Smooth muscle cell (in vitro differentiated cells): ENCODE data around the gene PITPNC1. TPM values are rescaled to one million over a fixed set of nuclear protein-coding genes. Genes with fewer than 3 reads are reported as not detected.

Experiments
- DNase-seq: peaks from one replicate; lab custom pipeline; 2025; ENCODE audit not compliant: unreplicated experiment; lab: John Stamatoyannopoulos, UW
- H2AFZ ChIP-seq: fragments of 200-600 bp; sonication (generic); 2 replicates; pipeline ENCODE4 v1.6.0; 2016; ENCODE audit warnings: antibody characterized with exemption, low read depth, mild to moderate bottlenecking
- H3F3A ChIP-seq: fragments of 200-600 bp; sonication (generic); 2 replicates; pipeline ENCODE4 v1.6.0; 2017; ENCODE audit warnings: antibody characterized with exemption, low read depth
- H3K27ac ChIP-seq: fragments of 200-600 bp; sonication (generic); 2 replicates; pipeline ENCODE4 v1.5.1; 2016; ENCODE audit warnings: low read depth, mild to moderate bottlenecking
- H3K27me3 ChIP-seq: fragments of 200-600 bp; sonication (generic); 2 replicates; pipeline ENCODE4 v1.6.1; 2016; ENCODE audit warnings: low read depth, mild to moderate bottlenecking
- H3K36me3 ChIP-seq: fragments of 200-600 bp; sonication (generic); 2 replicates; pipeline ENCODE4 v1.5.1; 2016; ENCODE audit warnings: low read depth
- H3K4me1 ChIP-seq: fragments of 200-600 bp; sonication (generic); 2 replicates; pipeline ENCODE4 v1.5.1; 2016; ENCODE audit warnings: low read depth
- H3K4me2 ChIP-seq: fragments of 200-600 bp; sonication (generic); 2 replicates; pipeline ENCODE4 v1.6.0; 2016; ENCODE audit warnings: mild to moderate bottlenecking
- H3K4me3 ChIP-seq: fragments of 200-600 bp; sonication (generic); 2 replicates; pipeline ENCODE4 v1.5.1; 2016; ENCODE audit warnings: mild to moderate bottlenecking
- H3K79me2 ChIP-seq: fragments of 200-600 bp; sonication (generic); 2 replicates; pipeline ENCODE4 v1.6.0; 2016; ENCODE audit warnings: low read depth, mild to moderate bottlenecking
- H3K9ac ChIP-seq: fragments of 200-600 bp; sonication (generic); 2 replicates; pipeline ENCODE4 v1.6.0; 2016; ENCODE audit warnings: low read depth
- H3K9me3 ChIP-seq: fragments of 200-600 bp; sonication (generic); replicated peaks from 2 replicates; pipeline ENCODE4 v1.5.1; 2016; ENCODE audit warnings: low read depth
- H4K20me1 ChIP-seq: fragments of 200-600 bp; sonication (generic); 2 replicates; pipeline ENCODE4 v1.6.0; 2016; ENCODE audit warnings: low read depth
- CTCF ChIP-seq: fragments of 200-600 bp; sonication (generic); IDR thresholded peaks from 2 replicates; pipeline ENCODE4 v1.5.1; 2017; ENCODE audit warnings: borderline replicate concordance, mild to moderate bottlenecking, antibody characterized with exemption; ENCODE audit not compliant: insufficient read depth, poor library complexity, severe bottlenecking
- WGBS: methylation state at CpG from one replicate; pipeline ENCODE4 v1.1.7; 2016; ENCODE audit warnings: low lambda C conversion rate; 5-methylcytosine and 5-hydroxymethylcytosine counted together
- polyA plus RNA-seq: library from polyadenylated mRNA; unstranded; fragments of >200 nt; fragmentation: Nextera tagmentation; extraction: Ambion mirVana; gene quantifications from 2 replicates; pipeline ENCODE4 v1.2.1, GENCODE V29; 2016
- total RNA-seq: library from RNA; depleted of rRNA; stranded (reverse); fragments of >200 nt; gene quantifications from 2 replicates; pipeline ENCODE4 v1.2.3, GENCODE V29; 2014

PITPNC1 gene
- total and polyA plus RNA-seq, 2 experiments from 2014 or later: 9.6 to 12.5 TPM

- H3K4me3 ChIP-seq: no peak overlapping the region
- 98% methylated on average over 3 of the region's 3 CpGs for WGBS
- DNase-seq: no peak
- no peaks in the 10 kb centered on the region for H3K27me3 ChIP-seq
- TF ChIP-seq CTCF: no peak
- H3K36me3 ChIP-seq: no peaks in the 10 kb centered on the region
- no peaks in the 10 kb centered on the region for H3F3A ChIP-seq
- no peaks in the 10 kb centered on the region for H4K20me1 ChIP-seq
- H3K4me2 ChIP-seq: no peak overlapping the region
- H3K9ac ChIP-seq: no peak overlapping the region
- H3K4me1 ChIP-seq: no peaks in the 10 kb centered on the region
- no peaks in the 10 kb centered on the region for H3K9me3 ChIP-seq
- no peak overlapping the region for H2AFZ ChIP-seq
- H3K27ac ChIP-seq: no peak overlapping the region
- H3K79me2 ChIP-seq: no peaks in the 10 kb centered on the region
Observed at GRCh38 chr17:67566656-67567055, 189.6 kb downstream of the PITPNC1 start.

GRCh38 chr17:67569015-67569451 lies 192.0 kb downstream of the PITPNC1 start:
- no peak for TF ChIP-seq CTCF
- 90% methylated on average over 5 of the region's 5 CpGs for WGBS
- Histone ChIP-seq H3K79me2 (no peaks in the 10 kb centered on the region), H3K4me1 (no peaks in the 10 kb centered on the region), H3K27me3 (no peaks in the 10 kb centered on the region), H3K27ac (no peak overlapping the region), H2AFZ (no peak overlapping the region), H3F3A (no peaks in the 10 kb centered on the region), H3K4me2 (no peak overlapping the region), H4K20me1 (no peaks in the 10 kb centered on the region), H3K4me3 (no peak overlapping the region), H3K9ac (no peak overlapping the region), H3K9me3 (no peaks in the 10 kb centered on the region), H3K36me3 (no peaks in the 10 kb centered on the region)
- no peak for DNase-seq

- no peak for TF ChIP-seq CTCF
- WGBS: 66% methylated on average over 6 of the region's 6 CpGs
- no peak overlapping the region for H3K4me3 ChIP-seq
Observed at GRCh38 chr17:67569873-67570272, 192.8 kb downstream of the PITPNC1 start.

GRCh38 chr17:67570797-67571196 lies 193.7 kb downstream of the PITPNC1 start:
- TF ChIP-seq CTCF: no peak
- Histone ChIP-seq H3K9me3 (no peaks in the 10 kb centered on the region), H3K4me1 (no peaks in the 10 kb centered on the region), H3K36me3 (no peaks in the 10 kb centered on the region), H3F3A (no peaks in the 10 kb centered on the region), H2AFZ (no peak overlapping the region), H3K4me3 (no peak overlapping the region), H3K4me2 (no peak overlapping the region), H3K27me3 (no peaks in the 10 kb centered on the region), H3K27ac (no peak overlapping the region), H4K20me1 (no peaks in the 10 kb centered on the region), H3K9ac (no peak overlapping the region), H3K79me2 (no peaks in the 10 kb centered on the region)
- WGBS: 88% methylated on average over 1 of the region's 1 CpG
- no peak for DNase-seq

More at GRCh38 chr17:67569873-67570272, 192.8 kb downstream of the PITPNC1 start:
- Histone ChIP-seq H3K4me1 (no peaks in the 10 kb centered on the region), H2AFZ (no peak overlapping the region), H3K4me2 (no peak overlapping the region), H3K36me3 (no peaks in the 10 kb centered on the region), H3K9me3 (no peaks in the 10 kb centered on the region), H3F3A (no peaks in the 10 kb centered on the region), H3K27ac (no peak overlapping the region), H3K9ac (no peak overlapping the region), H3K27me3 (no peaks in the 10 kb centered on the region), H4K20me1 (no peaks in the 10 kb centered on the region), H3K79me2 (no peaks in the 10 kb centered on the region)
- no peak for DNase-seq
